HEK293 (cell line): ENCODE results near the gene COX10.

ENCODE experiments used
- CTCF ChIA-PET: fragments of 350-600 bp; formaldehyde crosslinking; extraction: SDS; loops from one replicate; lab custom pipeline; 2021; ENCODE audit warnings: antibody characterized with exemption; lab: Yijun Ruan, JAX
- POLR2A ChIA-PET: fragments of 300-600 bp; formaldehyde crosslinking; extraction: SDS; loops from one replicate; lab custom pipeline; 2020; ENCODE audit warnings: antibody characterized with exemption, inconsistent platforms; lab: Yijun Ruan, JAX
- H3K27ac ChIP-seq: fragments of 200-500 bp; sonication (Bioruptor generic); 2 replicates; pipeline ENCODE4 v1.5.1; 2014; ENCODE audit warnings: low read depth, low read length, control low read depth, inconsistent platforms; ENCODE audit errors: extremely low read depth
- H3K36me3 ChIP-seq, 2 experiments: fragments of 200-500 bp in 1 of 2; sonication (Bioruptor generic) in 1 of 2; 1 replicate in 1 of 2; 2 replicates in 1 of 2; pipeline ENCODE4 v1.5.1; 2014 to 2017; ENCODE audit warnings: inconsistent platforms in 2 of 2, low read length in 2 of 2; ENCODE audit not compliant: control insufficient read depth in 2 of 2, insufficient read depth in 1 of 2
- H3K4me1 ChIP-seq: fragments of 200-500 bp; sonication (Bioruptor generic); 2 replicates; pipeline ENCODE4 v1.5.1; 2014; ENCODE audit warnings: mild to moderate bottlenecking, low read length, inconsistent platforms; ENCODE audit not compliant: control insufficient read depth, insufficient read depth
- H3K4me3 ChIP-seq: 2 replicates; pipeline ENCODE4 v1.5.1; 2011; ENCODE audit warnings: low read depth, mild to moderate bottlenecking, control low read depth, low read length, moderate library complexity
- H3K9me3 ChIP-seq: fragments of 200-500 bp; sonication (Bioruptor generic); 2 replicates; pipeline ENCODE4 v1.5.1; 2014; ENCODE audit warnings: low read depth, low read length, inconsistent platforms; ENCODE audit not compliant: control insufficient read depth, insufficient read depth
- GLI2 ChIP-seq: fragments of 450-650 bp; formaldehyde crosslinking; IDR thresholded peaks from 2 replicates; pipeline ENCODE4; 2017; ENCODE audit warnings: missing biosample characterization, missing genetic modification characterization, low read depth, borderline replicate concordance
- MZF1 ChIP-seq: fragments of 450-650 bp; formaldehyde crosslinking; IDR thresholded peaks from 2 replicates; pipeline ENCODE4 v1.5.1; 2017; ENCODE audit warnings: missing biosample characterization, missing genetic modification characterization, borderline replicate concordance
- OSR2 ChIP-seq: fragments of 450-650 bp; formaldehyde crosslinking; IDR thresholded peaks from 2 replicates; pipeline ENCODE4 v1.5.1; 2016; ENCODE audit warnings: missing biosample characterization, missing genetic modification characterization
- SALL2 ChIP-seq: fragments of 450-650 bp; formaldehyde crosslinking; IDR thresholded peaks from 2 replicates; pipeline ENCODE4 v1.5.0; 2017; ENCODE audit warnings: missing biosample characterization, mild to moderate bottlenecking, missing genetic modification characterization, borderline replicate concordance
- ZBTB1 ChIP-seq: fragments of 450-650 bp; formaldehyde crosslinking; IDR thresholded peaks from 2 replicates; pipeline ENCODE4 v1.5.1; 2016; ENCODE audit warnings: missing biosample characterization, missing genetic modification characterization
- ZBTB17 ChIP-seq: fragments of 450-650 bp; formaldehyde crosslinking; IDR thresholded peaks from 2 replicates; pipeline ENCODE4 v1.5.1; 2016; ENCODE audit warnings: missing biosample characterization, missing genetic modification characterization
- ZBTB48 ChIP-seq: fragments of 450-650 bp; formaldehyde crosslinking; IDR thresholded peaks from 2 replicates; pipeline ENCODE4 v1.5.1; 2016; ENCODE audit warnings: missing biosample characterization, missing genetic modification characterization
- ZBTB8A ChIP-seq: fragments of 450-650 bp; formaldehyde crosslinking; IDR thresholded peaks from 2 replicates; pipeline ENCODE4 v1.5.1; 2016; ENCODE audit warnings: missing biosample characterization, missing genetic modification characterization
- ZNF10 ChIP-seq: fragments of 450-650 bp; formaldehyde crosslinking; IDR thresholded peaks from 2 replicates; pipeline ENCODE4 v1.5.1; 2017; ENCODE audit warnings: missing biosample characterization, missing genetic modification characterization
- ZNF114 ChIP-seq: fragments of 450-650 bp; formaldehyde crosslinking; IDR thresholded peaks from 2 replicates; pipeline ENCODE4 v1.5.0; 2017; ENCODE audit warnings: missing biosample characterization, missing genetic modification characterization
- ZNF138 ChIP-seq: fragments of 450-650 bp; formaldehyde crosslinking; IDR thresholded peaks from 2 replicates; pipeline ENCODE4 v1.5.1; 2016; ENCODE audit warnings: missing biosample characterization, missing genetic modification characterization, borderline replicate concordance
- ZNF366 ChIP-seq: fragments of 450-650 bp; formaldehyde crosslinking; conservative IDR thresholded peaks from 2 replicates; pipeline ENCODE4 v1.5.1; 2016; ENCODE audit warnings: missing biosample characterization, missing genetic modification characterization
- ZNF473 ChIP-seq: fragments of 450-650 bp; formaldehyde crosslinking; IDR thresholded peaks from 2 replicates; pipeline ENCODE4 v1.5.1; 2017; ENCODE audit warnings: missing biosample characterization, missing genetic modification characterization
- ZNF530 ChIP-seq: fragments of 450-650 bp; formaldehyde crosslinking; IDR thresholded peaks from 2 replicates; pipeline ENCODE4 v1.5.1; 2016; ENCODE audit warnings: low read depth, missing biosample characterization, missing genetic modification characterization
- ZNF664 ChIP-seq: fragments of 450-650 bp; formaldehyde crosslinking; IDR thresholded peaks from 2 replicates; pipeline ENCODE4 v1.5.1; 2016; ENCODE audit warnings: missing biosample characterization, missing genetic modification characterization
- ZSCAN30 ChIP-seq: fragments of 450-650 bp; IDR thresholded peaks from 2 replicates; pipeline ENCODE4 v1.5.1; 2018; ENCODE audit warnings: missing biosample characterization, mild to moderate bottlenecking, missing genetic modification characterization, moderate library complexity
- TF ChIP-seq, protein P1 (sequence below): fragments of 450-650 bp; formaldehyde crosslinking; conservative IDR thresholded peaks from 2 replicates; pipeline ENCODE4 v1.5.1; 2016; ENCODE audit warnings: low read depth, missing biosample characterization, missing genetic modification characterization
- TF ChIP-seq, protein P2 (sequence below): fragments of 450-650 bp; formaldehyde crosslinking; IDR thresholded peaks from 2 replicates; pipeline ENCODE4 v1.5.1; 2016; ENCODE audit warnings: missing biosample characterization, missing genetic modification characterization
- TF ChIP-seq, protein P3 (sequence below): fragments of 450-650 bp; formaldehyde crosslinking; IDR thresholded peaks from 2 replicates; pipeline ENCODE4 v1.5.1; 2017; ENCODE audit warnings: missing biosample characterization, missing genetic modification characterization
- TF ChIP-seq, protein P4 (sequence below): fragments of 450-650 bp; formaldehyde crosslinking; IDR thresholded peaks from 2 replicates; pipeline ENCODE4 v1.5.0; 2017; ENCODE audit warnings: missing biosample characterization, missing genetic modification characterization, borderline replicate concordance
- TF ChIP-seq, protein P5 (sequence below): fragments of 450-650 bp; formaldehyde crosslinking; IDR thresholded peaks from 2 replicates; pipeline ENCODE4 v1.5.1; 2016; ENCODE audit warnings: missing biosample characterization, missing genetic modification characterization

Gene COX10

DNA sequence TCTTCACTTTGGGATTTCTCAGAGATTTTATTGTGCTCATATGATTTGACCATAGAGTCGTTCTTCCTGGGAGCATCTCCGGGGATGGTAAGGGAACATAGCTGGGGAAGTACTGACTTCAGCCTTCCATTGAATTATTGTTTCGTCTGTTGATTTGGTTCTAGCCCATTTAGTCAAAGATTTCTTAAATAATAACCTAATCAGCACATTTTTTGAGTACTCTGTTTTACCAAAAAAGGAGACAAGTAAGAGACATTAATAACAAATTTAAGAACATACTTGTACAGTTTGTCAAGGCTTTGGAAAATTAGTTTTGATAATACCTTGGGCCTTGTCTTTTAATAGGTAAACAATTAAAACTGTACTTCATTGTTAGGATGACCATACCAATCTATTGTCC is 89.4 kb downstream of the COX10 start (continued):
- TF ChIP-seq, protein P1, sequence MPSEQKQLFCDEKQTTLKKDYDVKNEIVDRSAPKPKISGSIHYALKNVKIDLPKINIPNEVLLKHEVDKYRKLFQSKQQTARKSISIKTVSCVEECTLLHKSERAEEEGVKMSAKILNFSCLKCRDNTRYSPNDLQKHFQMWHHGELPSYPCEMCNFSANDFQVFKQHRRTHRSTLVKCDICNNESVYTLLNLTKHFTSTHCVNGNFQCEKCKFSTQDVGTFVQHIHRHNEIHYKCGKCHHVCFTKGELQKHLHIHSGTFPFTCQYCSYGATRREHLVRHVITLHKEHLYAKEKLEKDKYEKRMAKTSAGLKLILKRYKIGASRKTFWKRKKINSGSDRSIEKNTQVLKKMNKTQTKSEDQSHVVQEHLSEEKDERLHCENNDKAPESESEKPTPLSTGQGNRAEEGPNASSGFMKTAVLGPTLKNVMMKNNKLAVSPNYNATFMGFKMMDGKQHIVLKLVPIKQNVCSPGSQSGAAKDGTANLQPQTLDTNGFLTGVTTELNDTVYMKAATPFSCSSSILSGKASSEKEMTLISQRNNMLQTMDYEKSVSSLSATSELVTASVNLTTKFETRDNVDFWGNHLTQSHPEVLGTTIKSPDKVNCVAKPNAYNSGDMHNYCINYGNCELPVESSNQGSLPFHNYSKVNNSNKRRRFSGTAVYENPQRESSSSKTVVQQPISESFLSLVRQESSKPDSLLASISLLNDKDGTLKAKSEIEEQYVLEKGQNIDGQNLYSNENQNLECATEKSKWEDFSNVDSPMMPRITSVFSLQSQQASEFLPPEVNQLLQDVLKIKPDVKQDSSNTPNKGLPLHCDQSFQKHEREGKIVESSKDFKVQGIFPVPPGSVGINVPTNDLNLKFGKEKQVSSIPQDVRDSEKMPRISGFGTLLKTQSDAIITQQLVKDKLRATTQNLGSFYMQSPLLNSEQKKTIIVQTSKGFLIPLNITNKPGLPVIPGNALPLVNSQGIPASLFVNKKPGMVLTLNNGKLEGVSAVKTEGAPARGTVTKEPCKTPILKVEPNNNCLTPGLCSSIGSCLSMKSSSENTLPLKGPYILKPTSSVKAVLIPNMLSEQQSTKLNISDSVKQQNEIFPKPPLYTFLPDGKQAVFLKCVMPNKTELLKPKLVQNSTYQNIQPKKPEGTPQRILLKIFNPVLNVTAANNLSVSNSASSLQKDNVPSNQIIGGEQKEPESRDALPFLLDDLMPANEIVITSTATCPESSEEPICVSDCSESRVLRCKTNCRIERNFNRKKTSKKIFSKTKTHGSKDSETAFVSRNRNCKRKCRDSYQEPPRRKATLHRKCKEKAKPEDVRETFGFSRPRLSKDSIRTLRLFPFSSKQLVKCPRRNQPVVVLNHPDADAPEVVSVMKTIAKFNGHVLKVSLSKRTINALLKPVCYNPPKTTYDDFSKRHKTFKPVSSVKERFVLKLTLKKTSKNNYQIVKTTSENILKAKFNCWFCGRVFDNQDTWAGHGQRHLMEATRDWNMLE (tag by site-specific recombination), result no peak
- TF ChIP-seq, all 188 proteins: peak for 0

DNA sequence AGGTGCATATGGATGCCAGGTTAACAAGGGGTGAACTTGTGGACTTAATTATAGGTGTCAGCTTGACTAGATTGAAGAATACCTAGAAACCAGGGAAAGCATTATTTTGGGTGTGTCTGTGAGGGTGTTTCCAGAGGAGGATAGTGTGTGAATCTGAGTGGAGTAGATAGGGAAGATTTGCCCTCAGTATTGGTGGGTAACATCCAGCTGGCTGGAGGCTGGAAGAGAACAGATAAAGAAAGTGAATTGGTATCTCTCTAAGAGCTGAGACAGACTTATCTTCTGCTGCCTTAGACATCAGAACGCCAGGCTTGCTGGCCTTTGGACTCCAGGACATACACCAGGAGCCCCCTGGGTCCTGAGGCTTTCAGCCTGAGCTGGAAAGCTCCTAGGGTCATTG is 92.1 kb downstream of the COX10 start:
- Histone ChIP-seq H3K4me3 (no peak overlapping the region), H3K9me3 (no peaks in the 10 kb centered on the region), H3K4me1 (no peaks in the 10 kb centered on the region), H3K27ac (no peak overlapping the region), H3K36me3 (peaks cover 0 to 9% of the 10 kb centered on the region in 2 experiments; a peak in 2 of 3 replicates)
- ChIA-PET POLR2A (no interaction called here), CTCF (no interaction called here)
- TF ChIP-seq, protein P2, sequence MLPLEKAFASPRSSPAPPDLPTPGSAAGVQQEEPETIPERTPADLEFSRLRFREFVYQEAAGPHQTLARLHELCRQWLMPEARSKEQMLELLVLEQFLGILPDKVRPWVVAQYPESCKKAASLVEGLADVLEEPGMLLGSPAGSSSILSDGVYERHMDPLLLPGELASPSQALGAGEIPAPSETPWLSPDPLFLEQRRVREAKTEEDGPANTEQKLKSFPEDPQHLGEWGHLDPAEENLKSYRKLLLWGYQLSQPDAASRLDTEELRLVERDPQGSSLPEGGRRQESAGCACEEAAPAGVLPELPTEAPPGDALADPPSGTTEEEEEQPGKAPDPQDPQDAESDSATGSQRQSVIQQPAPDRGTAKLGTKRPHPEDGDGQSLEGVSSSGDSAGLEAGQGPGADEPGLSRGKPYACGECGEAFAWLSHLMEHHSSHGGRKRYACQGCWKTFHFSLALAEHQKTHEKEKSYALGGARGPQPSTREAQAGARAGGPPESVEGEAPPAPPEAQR, result no peak
- no peak for TF ChIP-seq ZBTB8A (tag by site-specific recombination)
- TF ChIP-seq, protein P3, sequence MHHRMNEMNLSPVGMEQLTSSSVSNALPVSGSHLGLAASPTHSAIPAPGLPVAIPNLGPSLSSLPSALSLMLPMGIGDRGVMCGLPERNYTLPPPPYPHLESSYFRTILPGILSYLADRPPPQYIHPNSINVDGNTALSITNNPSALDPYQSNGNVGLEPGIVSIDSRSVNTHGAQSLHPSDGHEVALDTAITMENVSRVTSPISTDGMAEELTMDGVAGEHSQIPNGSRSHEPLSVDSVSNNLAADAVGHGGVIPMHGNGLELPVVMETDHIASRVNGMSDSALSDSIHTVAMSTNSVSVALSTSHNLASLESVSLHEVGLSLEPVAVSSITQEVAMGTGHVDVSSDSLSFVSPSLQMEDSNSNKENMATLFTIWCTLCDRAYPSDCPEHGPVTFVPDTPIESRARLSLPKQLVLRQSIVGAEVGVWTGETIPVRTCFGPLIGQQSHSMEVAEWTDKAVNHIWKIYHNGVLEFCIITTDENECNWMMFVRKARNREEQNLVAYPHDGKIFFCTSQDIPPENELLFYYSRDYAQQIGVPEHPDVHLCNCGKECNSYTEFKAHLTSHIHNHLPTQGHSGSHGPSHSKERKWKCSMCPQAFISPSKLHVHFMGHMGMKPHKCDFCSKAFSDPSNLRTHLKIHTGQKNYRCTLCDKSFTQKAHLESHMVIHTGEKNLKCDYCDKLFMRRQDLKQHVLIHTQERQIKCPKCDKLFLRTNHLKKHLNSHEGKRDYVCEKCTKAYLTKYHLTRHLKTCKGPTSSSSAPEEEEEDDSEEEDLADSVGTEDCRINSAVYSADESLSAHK, result no peak
- TF ChIP-seq, protein P4, sequence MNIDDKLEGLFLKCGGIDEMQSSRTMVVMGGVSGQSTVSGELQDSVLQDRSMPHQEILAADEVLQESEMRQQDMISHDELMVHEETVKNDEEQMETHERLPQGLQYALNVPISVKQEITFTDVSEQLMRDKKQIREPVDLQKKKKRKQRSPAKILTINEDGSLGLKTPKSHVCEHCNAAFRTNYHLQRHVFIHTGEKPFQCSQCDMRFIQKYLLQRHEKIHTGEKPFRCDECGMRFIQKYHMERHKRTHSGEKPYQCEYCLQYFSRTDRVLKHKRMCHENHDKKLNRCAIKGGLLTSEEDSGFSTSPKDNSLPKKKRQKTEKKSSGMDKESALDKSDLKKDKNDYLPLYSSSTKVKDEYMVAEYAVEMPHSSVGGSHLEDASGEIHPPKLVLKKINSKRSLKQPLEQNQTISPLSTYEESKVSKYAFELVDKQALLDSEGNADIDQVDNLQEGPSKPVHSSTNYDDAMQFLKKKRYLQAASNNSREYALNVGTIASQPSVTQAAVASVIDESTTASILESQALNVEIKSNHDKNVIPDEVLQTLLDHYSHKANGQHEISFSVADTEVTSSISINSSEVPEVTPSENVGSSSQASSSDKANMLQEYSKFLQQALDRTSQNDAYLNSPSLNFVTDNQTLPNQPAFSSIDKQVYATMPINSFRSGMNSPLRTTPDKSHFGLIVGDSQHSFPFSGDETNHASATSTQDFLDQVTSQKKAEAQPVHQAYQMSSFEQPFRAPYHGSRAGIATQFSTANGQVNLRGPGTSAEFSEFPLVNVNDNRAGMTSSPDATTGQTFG (tag by site-specific recombination), result no peak
- no peak for TF ChIP-seq ZSCAN30 (tag by site-specific recombination)
- TF ChIP-seq ZNF366 (tag by site-specific recombination), result no peak
- no peak for TF ChIP-seq OSR2 (tag by site-specific recombination)
- TF ChIP-seq ZBTB48 (tag by site-specific recombination), result no peak

DNA sequence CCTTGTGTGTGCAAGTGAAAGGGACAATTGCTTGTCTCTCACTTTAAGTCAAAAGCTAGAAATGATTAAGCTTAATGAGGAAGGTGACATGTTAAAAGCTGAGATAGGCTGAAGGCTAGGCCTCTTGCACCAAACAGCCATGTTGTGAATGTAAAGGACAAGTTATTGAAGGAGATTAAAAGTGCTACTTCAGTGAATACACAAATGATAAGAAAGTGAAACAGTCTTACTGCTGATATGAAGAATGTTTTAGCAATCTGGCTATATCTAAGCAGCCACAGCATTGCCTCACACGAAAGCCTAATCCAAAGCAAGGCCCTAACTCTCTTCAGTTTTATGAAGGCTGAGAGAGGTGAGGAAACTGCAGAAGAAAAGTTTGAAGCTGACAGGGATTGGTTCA is 96.3 kb downstream of the COX10 start:
- ChIA-PET POLR2A (no interaction called here), CTCF (interaction anchor here (0.6 kb wide), 1 partner anchor 33 kb away, joined by 4 read pairs; no protein-coding TSS in a partner anchor)
- no peak overlapping the region for H3K27ac ChIP-seq
- TF ChIP-seq ZNF473 (tag by site-specific recombination), result no peak
- TF ChIP-seq, protein P5, sequence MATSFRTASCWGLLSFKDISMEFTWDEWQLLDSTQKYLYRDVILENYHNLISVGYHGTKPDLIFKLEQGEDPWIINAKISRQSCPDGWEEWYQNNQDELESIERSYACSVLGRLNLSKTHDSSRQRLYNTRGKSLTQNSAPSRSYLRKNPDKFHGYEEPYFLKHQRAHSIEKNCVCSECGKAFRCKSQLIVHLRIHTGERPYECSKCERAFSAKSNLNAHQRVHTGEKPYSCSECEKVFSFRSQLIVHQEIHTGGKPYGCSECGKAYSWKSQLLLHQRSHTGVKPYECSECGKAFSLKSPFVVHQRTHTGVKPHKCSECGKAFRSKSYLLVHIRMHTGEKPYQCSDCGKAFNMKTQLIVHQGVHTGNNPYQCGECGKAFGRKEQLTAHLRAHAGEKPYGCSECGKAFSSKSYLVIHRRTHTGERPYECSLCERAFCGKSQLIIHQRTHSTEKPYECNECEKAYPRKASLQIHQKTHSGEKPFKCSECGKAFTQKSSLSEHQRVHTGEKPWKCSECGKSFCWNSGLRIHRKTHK (tag by site-specific recombination), result no peak
- no peak for TF ChIP-seq SALL2 (tag by site-specific recombination)
- no peak for TF ChIP-seq GLI2
- no peak for TF ChIP-seq ZBTB17
- TF ChIP-seq ZBTB1 (tag by site-specific recombination), result no peak
- TF ChIP-seq ZNF10 (tag by site-specific recombination), result no peak
- no peak for TF ChIP-seq ZNF664 (tag by site-specific recombination)
- TF ChIP-seq ZNF138 (tag by site-specific recombination), result no peak
- no peak for TF ChIP-seq ZNF114 (tag by site-specific recombination)
- no peak for TF ChIP-seq ZNF530 (tag by site-specific recombination)
- TF ChIP-seq MZF1 (tag by site-specific recombination), result no peak
- H3K4me1 ChIP-seq, result no peaks in the 10 kb centered on the region
- no peak overlapping the region for H3K4me3 ChIP-seq
- no peaks in the 10 kb centered on the region for H3K9me3 ChIP-seq
- H3K36me3 ChIP-seq, result peaks cover 0 to 5% of the 10 kb centered on the region in 2 experiments; a peak in 2 of 3 replicates
